WERI-Rb-1 (cell line): ENCODE measurements around the gene CCDC92B.

ENCODE experiments used
- DNase-seq: peaks from one replicate; pipeline ENCODE4 v3.0.0-alpha.2; 2020
- H3K27ac ChIP-seq: fragments of 250-450 bp; sonication (Bioruptor Pico); 2 replicates; pipeline ENCODE4 v1.5.1; 2020; ENCODE audit warnings: mild to moderate bottlenecking, moderate library complexity
- H3K27me3 ChIP-seq: fragments of 250-450 bp; sonication (Bioruptor Pico); 2 replicates; pipeline ENCODE4 v1.5.1; 2021; ENCODE audit warnings: mild to moderate bottlenecking, low read depth, moderate library complexity; ENCODE audit not compliant: insufficient read depth, severe bottlenecking
- H3K36me3 ChIP-seq: fragments of 250-450 bp; sonication (Bioruptor Pico); 2 replicates; pipeline ENCODE4 v1.5.1; 2020; ENCODE audit warnings: mild to moderate bottlenecking, moderate library complexity
- H3K4me3 ChIP-seq: 2 replicates; pipeline ENCODE4 v1.5.1; 2011; ENCODE audit warnings: low read depth, mild to moderate bottlenecking, control low read depth, low read length
- H3K9me3 ChIP-seq: fragments of 250-450 bp; sonication (Bioruptor Pico); 2 replicates; pipeline ENCODE4 v1.5.1; 2021; ENCODE audit warnings: mild to moderate bottlenecking, moderate library complexity; ENCODE audit not compliant: severe bottlenecking
- CTCF ChIP-seq: IDR thresholded peaks from 2 replicates; pipeline ENCODE4 v1.5.1; 2011; ENCODE audit warnings: low read depth, mild to moderate bottlenecking, control low read depth, inconsistent platforms, low read length

CCDC92B gene

DNA sequence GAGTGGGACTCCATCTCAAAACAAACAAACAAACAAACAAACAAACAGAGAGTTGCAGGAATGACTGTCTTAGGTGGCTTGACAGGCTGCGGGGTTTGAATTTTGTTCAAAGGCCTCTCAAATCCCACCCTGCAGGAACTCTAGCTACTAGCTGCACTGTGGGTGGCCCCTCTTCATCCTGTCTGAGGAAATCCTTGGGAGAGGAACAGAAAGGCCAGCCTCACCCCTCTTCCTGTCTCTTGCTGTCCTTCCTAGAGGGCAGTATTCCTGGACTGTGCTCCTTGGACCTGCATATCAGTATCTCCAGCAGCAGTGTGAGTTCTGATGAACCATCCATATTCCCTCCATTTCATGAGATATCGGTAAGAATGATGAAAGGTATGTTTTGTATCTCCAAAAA, 2.0 kb upstream of the CCDC92B start:
- no peaks in the 10 kb centered on the region for H3K27me3 ChIP-seq
- TF ChIP-seq CTCF: peak; percentile 19; the same call in 1 of the 2 replicates
- no peak overlapping the region for H3K4me3 ChIP-seq
- H3K9me3 ChIP-seq: no peaks in the 10 kb centered on the region
- DNase-seq: peak; percentile 26
- H3K36me3 ChIP-seq: peaks cover 10% of the 10 kb centered on the region
- peak overlapping the region; percentile 97 for H3K27ac ChIP-seq

- TF ChIP-seq CTCF: no peak
- Histone ChIP-seq H3K4me3 (no peak overlapping the region), H3K36me3 (peaks cover 10% of the 10 kb centered on the region), H3K27me3 (no peaks in the 10 kb centered on the region), H3K27ac (peak overlapping the region; percentile 97), H3K9me3 (no peaks in the 10 kb centered on the region)
- DNase-seq: peak; percentile 84
Measured at GRCh38 chr17:2750721-2751120, 1.3 kb upstream of the CCDC92B start.

DNA sequence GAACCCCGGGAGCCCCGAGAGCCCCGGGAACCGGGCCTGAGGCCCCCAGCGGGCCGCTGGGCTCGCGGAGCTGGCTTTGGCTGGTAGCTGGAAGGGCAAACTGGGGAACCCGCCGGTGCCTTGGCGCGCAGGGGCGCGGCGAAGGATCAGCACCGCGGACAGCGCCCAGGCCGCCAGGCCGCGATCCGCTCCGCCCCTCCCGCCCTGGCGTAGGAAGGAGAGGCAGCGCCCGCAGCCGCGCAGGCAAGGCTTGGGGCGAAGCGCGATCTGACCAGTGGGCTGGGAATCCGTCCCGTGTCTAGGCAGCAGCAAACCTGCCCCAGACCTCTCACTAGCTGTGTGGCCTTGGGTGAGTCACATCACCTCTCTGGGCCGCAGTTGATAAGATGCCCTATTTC, 331 bp upstream of the CCDC92B start:
- peak overlapping the region; percentile 97 for H3K27ac ChIP-seq
- H3K4me3 ChIP-seq: peak overlapping the region; percentile 74
- TF ChIP-seq CTCF: no peak
- no peaks in the 10 kb centered on the region for H3K9me3 ChIP-seq
- DNase-seq: peak; percentile 83
- peaks cover 14% of the 10 kb centered on the region for H3K36me3 ChIP-seq
- no peaks in the 10 kb centered on the region for H3K27me3 ChIP-seq

- no peaks in the 10 kb centered on the region for H3K9me3 ChIP-seq
- no peaks in the 10 kb centered on the region for H3K27me3 ChIP-seq
- no peak for TF ChIP-seq CTCF
- DNase-seq: no peak
- peaks cover 27% of the 10 kb centered on the region for H3K36me3 ChIP-seq
- no peak overlapping the region for H3K4me3 ChIP-seq
- H3K27ac ChIP-seq: no peak overlapping the region
Measured at GRCh38 chr17:2745317-2746037, 4.0 kb downstream of the CCDC92B start.

- H3K9me3 ChIP-seq: no peaks in the 10 kb centered on the region
- no peaks in the 10 kb centered on the region for H3K27me3 ChIP-seq
- no peak for TF ChIP-seq CTCF
- no peak for DNase-seq
- H3K36me3 ChIP-seq: peaks cover 21% of the 10 kb centered on the region
- no peak overlapping the region for H3K27ac ChIP-seq
- H3K4me3 ChIP-seq: no peak overlapping the region
Measured at GRCh38 chr17:2737693-2738092, 11.8 kb downstream of the CCDC92B start.

GRCh38 chr17:2736956-2737355, 12.5 kb downstream of the CCDC92B start:
- no peak for TF ChIP-seq CTCF
- H3K27ac ChIP-seq: no peak overlapping the region
- H3K9me3 ChIP-seq: no peaks in the 10 kb centered on the region
- no peak overlapping the region for H3K4me3 ChIP-seq
- peak; percentile 32 for DNase-seq
- H3K36me3 ChIP-seq: peaks cover 24% of the 10 kb centered on the region
- no peaks in the 10 kb centered on the region for H3K27me3 ChIP-seq
